HEK293 (cell line): ENCODE measurements around the gene UGT2B11.
"Not testable (repeated sequence)": the region's sequence is repeated elsewhere in the genome, so short reads cannot be mapped to it uniquely, and the experiment has no call there.

ENCODE experiments used
- ZNF221 ChIP-seq: fragments of 450-650 bp; formaldehyde crosslinking; IDR thresholded peaks from 2 replicates; pipeline ENCODE4 v1.5.1; 2017; ENCODE audit warnings: missing biosample characterization, missing genetic modification characterization, borderline replicate concordance
- ZNF768 ChIP-seq: fragments of 450-650 bp; formaldehyde crosslinking; IDR thresholded peaks from 2 replicates; pipeline ENCODE4 v1.5.1; 2018; ENCODE audit warnings: missing biosample characterization, mild to moderate bottlenecking, missing genetic modification characterization

- not testable (repeated sequence) for TF ChIP-seq ZNF221 (tag by site-specific recombination); ZNF768
Measured at GRCh38 chr4:69241746-69242145, 27.2 kb upstream of the UGT2B11 start.
